Uterus (tissue), 4 donors: ENCODE measurements around the gene BMERB1. TPM values are rescaled to one million over a fixed set of nuclear protein-coding genes. Genes with fewer than 3 reads are reported as not detected.
A peak's percentile ranks its signal among the peaks of the same experiment; 100 is the strongest.
"Not testable (repeated sequence)": the region's sequence is repeated elsewhere in the genome, so short reads cannot be mapped to it uniquely, and the experiment has no call there.

Experiments
- DNase-seq, 2 donors: peaks; one replicate each; pipeline ENCODE4 v3.0.0-alpha.2; 2019 to 2020
- H3K27ac ChIP-seq, 2 donors: fragments of 200-600 bp; sonication (generic); 1 replicate in 1 of 2; 2 replicates in 1 of 2; pipeline ENCODE4 v1.5.1; 2016 to 2018
- H3K27me3 ChIP-seq, 2 donors: fragments of 200-600 bp; sonication (generic); one replicate each; pipeline ENCODE4 v1.5.1; 2018 to 2019; ENCODE audit warnings: control low read depth in 1 of 2
- H3K36me3 ChIP-seq, 2 donors: fragments of 200-600 bp; sonication (generic); one replicate each; pipeline ENCODE4 v1.5.1; 2019; ENCODE audit warnings: control low read depth in 1 of 2
- H3K4me1 ChIP-seq, 2 donors: fragments of 200-600 bp; sonication (generic); one replicate each; pipeline ENCODE4 v1.5.1; 2018 to 2019; ENCODE audit warnings: control low read depth in 1 of 2
- H3K4me3 ChIP-seq, 2 donors: fragments of 200-600 bp; sonication (generic); 1 replicate in 1 of 2; 2 replicates in 1 of 2; pipeline ENCODE4 v1.5.1; 2018 to 2019; ENCODE audit warnings: mild to moderate bottlenecking in 1 of 2
- H3K9me3 ChIP-seq, 2 donors: fragments of 200-600 bp; sonication (generic); one replicate each; pipeline ENCODE4 v1.5.1; 2019; ENCODE audit warnings: control low read depth in 1 of 2
- POLR2A ChIP-seq, 2 donors: fragments of 450-650 bp; IDR thresholded peaks; one replicate each; pipeline ENCODE4 v1.6.1; 2016; ENCODE audit warnings: antibody characterized with exemption in 2 of 2, mild to moderate bottlenecking in 1 of 2, moderate library complexity in 1 of 2
- intact Hi-C: fragments of 100-400 bp; cut with DNase I; formaldehyde crosslinking; loops from one replicate; pipeline ENCODE4 v1.15.1; 2023; ENCODE audit warnings: low total_unique reads
- total RNA-seq, 4 donors: library from RNA; depleted of rRNA in 3 of 4; stranded (reverse); fragments of >200 nt in 3 of 4; gene quantifications; one replicate each; pipeline versions ENCODE4 v1.1.0 to v1.2.4, GENCODE V29; 2014 to 2023
- TF ChIP-seq, protein P1 (sequence below), 4 experiments: fragments of 200-600 bp in 2 of 4; fragments of 450-650 bp in 2 of 4; sonication (generic) in 2 of 4; IDR thresholded peaks; one replicate each; pipeline ENCODE4 v1.5.1; 2016 to 2019; ENCODE audit warnings: antibody characterized with exemption in 4 of 4, mild to moderate bottlenecking in 2 of 4, moderate library complexity in 1 of 4
- donor health status: DM: yes; HTN: yes; CAD: no.

BMERB1 gene
- total RNA-seq, 4 donors from 2014 or later = 12.8 to 98.9 (median 39.2) TPM

DNA sequence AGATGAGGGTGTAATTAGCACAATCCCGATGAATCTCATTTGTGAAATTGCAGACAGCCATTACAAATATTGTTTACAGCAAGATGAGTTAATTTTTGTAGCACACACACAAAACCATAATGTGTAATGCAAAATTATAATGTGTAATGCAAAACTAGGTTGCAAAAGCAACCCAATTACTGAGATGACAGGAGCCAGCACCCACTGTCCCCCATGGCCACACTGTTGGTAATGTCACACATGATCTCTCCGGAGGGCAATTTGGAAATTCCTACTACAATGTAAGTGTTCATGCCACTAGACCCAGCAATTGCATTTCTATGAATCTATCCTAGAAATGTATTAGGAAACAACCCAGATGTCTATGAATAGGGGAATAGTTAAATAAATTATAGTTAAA lies 131.7 kb downstream of the BMERB1 start:
- no peaks in the 10 kb centered on the region for H3K9me3 ChIP-seq
- no peaks in the 10 kb centered on the region for H3K27me3 ChIP-seq
- H3K4me1 ChIP-seq = no peaks in the 10 kb centered on the region
- H3K4me3 ChIP-seq = no peak overlapping the region
- no peak overlapping the region for H3K27ac ChIP-seq
- no peak for DNase-seq
- intact Hi-C loops = no loop called here
- H3K36me3 ChIP-seq = no peaks in the 10 kb centered on the region
- TF ChIP-seq POLR2A (IDR thresholded peaks at IDR 0.05) = no peak

GRCh38 chr16:15567823-15568222 lies 133.4 kb downstream of the BMERB1 start:
- intact Hi-C loops = no loop called here
- Histone ChIP-seq H3K9me3 (no peaks in the 10 kb centered on the region), H3K36me3 (no peaks in the 10 kb centered on the region), H3K27me3 (no peaks in the 10 kb centered on the region), H3K4me1 (no peaks in the 10 kb centered on the region), H3K27ac (no peak overlapping the region), H3K4me3 (no peak overlapping the region)
- TF ChIP-seq POLR2A (IDR thresholded peaks at IDR 0.05) = no peak
- TF ChIP-seq, protein P1, sequence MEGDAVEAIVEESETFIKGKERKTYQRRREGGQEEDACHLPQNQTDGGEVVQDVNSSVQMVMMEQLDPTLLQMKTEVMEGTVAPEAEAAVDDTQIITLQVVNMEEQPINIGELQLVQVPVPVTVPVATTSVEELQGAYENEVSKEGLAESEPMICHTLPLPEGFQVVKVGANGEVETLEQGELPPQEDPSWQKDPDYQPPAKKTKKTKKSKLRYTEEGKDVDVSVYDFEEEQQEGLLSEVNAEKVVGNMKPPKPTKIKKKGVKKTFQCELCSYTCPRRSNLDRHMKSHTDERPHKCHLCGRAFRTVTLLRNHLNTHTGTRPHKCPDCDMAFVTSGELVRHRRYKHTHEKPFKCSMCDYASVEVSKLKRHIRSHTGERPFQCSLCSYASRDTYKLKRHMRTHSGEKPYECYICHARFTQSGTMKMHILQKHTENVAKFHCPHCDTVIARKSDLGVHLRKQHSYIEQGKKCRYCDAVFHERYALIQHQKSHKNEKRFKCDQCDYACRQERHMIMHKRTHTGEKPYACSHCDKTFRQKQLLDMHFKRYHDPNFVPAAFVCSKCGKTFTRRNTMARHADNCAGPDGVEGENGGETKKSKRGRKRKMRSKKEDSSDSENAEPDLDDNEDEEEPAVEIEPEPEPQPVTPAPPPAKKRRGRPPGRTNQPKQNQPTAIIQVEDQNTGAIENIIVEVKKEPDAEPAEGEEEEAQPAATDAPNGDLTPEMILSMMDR (IDR thresholded peaks at IDR 0.05) = no peak
- no peak for DNase-seq

DNA sequence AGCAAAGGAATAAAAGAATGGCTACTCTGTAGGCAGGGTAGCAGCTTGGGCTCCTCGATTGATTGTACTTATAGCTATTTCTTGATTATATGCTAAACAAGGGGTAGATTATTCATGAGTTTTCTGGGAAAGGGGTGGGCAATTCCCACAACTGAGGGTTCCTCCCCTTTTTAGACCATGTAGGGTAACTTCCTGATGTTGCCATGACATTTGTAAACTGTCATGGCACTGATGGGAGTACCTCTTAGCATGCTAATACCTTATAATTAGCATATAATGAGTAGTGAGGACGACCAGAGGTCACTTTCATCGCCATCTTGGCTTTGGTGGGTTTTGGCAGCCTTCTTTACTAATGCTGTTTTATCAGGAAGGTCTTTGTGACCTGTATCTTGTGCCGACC lies 136.3 kb downstream of the BMERB1 start:
- H3K4me1 ChIP-seq, H3K4me3 ChIP-seq, H3K27ac ChIP-seq, DNase-seq, H3K27me3 ChIP-seq, intact Hi-C loops, H3K36me3 ChIP-seq, H3K9me3 ChIP-seq: not testable (repeated sequence)

GRCh38 chr16:15571557-15571956 lies 137.2 kb downstream of the BMERB1 start:
- H3K27ac ChIP-seq = peak overlapping the region in 1 of 2 donors; percentile 12
- H3K9me3 ChIP-seq = no peaks in the 10 kb centered on the region
- intact Hi-C loops = no loop called here
- no peaks in the 10 kb centered on the region for H3K27me3 ChIP-seq
- TF ChIP-seq POLR2A (IDR thresholded peaks at IDR 0.05) = no peak
- TF ChIP-seq, protein P1 (IDR thresholded peaks at IDR 0.05) = no peak
- DNase-seq = no peak
- H3K36me3 ChIP-seq = no peaks in the 10 kb centered on the region
- no peak overlapping the region for H3K4me3 ChIP-seq
- H3K4me1 ChIP-seq = no peaks in the 10 kb centered on the region

DNA sequence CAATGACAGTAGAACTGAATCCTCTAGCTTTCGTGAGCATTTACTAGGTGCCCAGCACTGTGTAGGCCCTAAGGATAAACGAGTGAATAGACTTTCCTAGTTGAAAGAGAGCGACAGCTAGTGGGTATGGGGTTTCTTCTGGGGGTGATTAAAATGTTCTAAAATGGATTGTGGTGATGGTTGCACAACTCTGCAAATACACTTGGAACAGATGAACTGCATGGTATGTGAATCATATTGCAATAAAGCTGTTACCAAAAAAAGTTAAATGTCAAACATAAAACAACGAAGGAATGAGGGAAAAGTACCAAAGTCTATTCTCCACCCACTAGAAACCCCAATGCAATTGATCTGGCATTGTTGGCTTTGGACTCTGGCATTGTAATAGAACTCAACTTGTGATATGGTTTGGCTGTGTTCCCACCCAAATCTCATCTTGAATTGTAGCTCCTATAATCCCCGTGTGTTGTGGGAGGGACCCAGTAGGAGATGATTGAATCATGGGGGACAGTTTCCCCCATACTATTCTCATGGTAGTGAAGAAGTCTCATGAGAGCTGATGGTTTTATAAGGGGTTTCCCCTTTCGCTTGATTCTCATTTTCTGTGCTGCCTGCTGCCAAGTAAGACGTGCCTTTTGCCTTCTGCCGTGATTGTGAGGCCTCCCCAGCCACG lies 138.1 kb downstream of the BMERB1 start:
- Histone ChIP-seq H3K9me3 (no peaks in the 10 kb centered on the region), H3K4me3 (no peak overlapping the region), H3K36me3 (no peaks in the 10 kb centered on the region), H3K4me1 (no peaks in the 10 kb centered on the region), H3K27me3 (no peaks in the 10 kb centered on the region), H3K27ac (peak overlapping the region in 1 of 2 donors; percentile 12)
- no peak for DNase-seq
- intact Hi-C loops = no loop called here
- no peak for TF ChIP-seq POLR2A (IDR thresholded peaks at IDR 0.05)
- TF ChIP-seq, protein P1 (IDR thresholded peaks at IDR 0.05) = no peak

DNA sequence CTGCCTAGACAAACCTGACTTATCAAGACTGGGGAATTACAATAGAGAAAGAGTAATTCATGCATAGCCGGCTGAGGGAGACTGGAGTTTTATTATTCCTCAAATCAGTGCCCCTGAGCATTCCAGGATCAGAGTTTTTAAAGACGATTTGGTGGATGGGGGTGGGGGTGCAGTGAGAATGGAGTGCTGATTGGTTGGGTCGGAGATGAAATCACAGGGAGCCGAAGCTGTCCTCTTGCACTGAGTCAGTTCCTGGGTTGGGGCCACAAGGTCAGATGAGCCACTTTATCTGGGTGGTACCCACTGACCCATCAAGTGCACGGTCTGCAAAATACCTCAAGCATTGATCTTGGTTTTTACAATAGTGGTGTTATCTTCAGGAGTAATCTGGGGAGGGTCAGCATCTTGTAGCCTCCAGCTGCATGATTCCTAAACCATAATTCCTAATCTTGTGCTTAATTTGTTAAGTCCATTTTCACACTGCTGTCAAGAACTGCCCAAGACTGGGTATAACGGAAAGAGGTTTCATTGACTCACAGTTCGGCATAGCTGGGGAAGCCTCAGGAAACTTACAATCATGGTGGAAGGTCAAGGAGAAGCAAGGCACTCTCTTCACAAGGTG lies 139.0 kb downstream of the BMERB1 start:
- H3K4me1 ChIP-seq = no peaks in the 10 kb centered on the region
- no peaks in the 10 kb centered on the region for H3K36me3 ChIP-seq
- no peak overlapping the region for H3K27ac ChIP-seq
- no peak for DNase-seq
- H3K27me3 ChIP-seq = no peaks in the 10 kb centered on the region
- intact Hi-C loops = no loop called here
- no peak for TF ChIP-seq POLR2A (IDR thresholded peaks at IDR 0.05)
- TF ChIP-seq, protein P1 (IDR thresholded peaks at IDR 0.05) = no peak
- H3K4me3 ChIP-seq = no peak overlapping the region
- H3K9me3 ChIP-seq = no peaks in the 10 kb centered on the region

GRCh38 chr16:15573896-15574613 lies 139.7 kb downstream of the BMERB1 start:
- DNase-seq, intact Hi-C loops, H3K36me3 ChIP-seq, H3K4me1 ChIP-seq, H3K27me3 ChIP-seq, H3K27ac ChIP-seq, H3K9me3 ChIP-seq, H3K4me3 ChIP-seq: not testable (repeated sequence)
